K562 (cell line): ENCODE measurements around the gene AP2A2. TPM values are rescaled to one million over a fixed set of nuclear protein-coding genes. Genes with fewer than 3 reads are reported as not detected.

Experiments used
- ARID1B ChIP-seq: fragments of 450-650 bp; IDR thresholded peaks from 2 replicates; pipeline ENCODE4 v1.6.1; 2016; ENCODE audit warnings: antibody characterized with exemption, mild to moderate bottlenecking, inconsistent platforms
- CXXC5 ChIP-seq: fragments of 250-450 bp; sonication (Bioruptor Pico); IDR thresholded peaks from 2 replicates; pipeline ENCODE4 v1.8.0; 2022; ENCODE audit warnings: inconsistent platforms, mild to moderate bottlenecking, moderate library complexity
- L3MBTL2 ChIP-seq: fragments of 450-650 bp; IDR thresholded peaks from 2 replicates; pipeline ENCODE4 v1.6.1; 2016; ENCODE audit warnings: mild to moderate bottlenecking, moderate library complexity
- PHTF2 ChIP-seq: fragments of 250-450 bp; sonication (Bioruptor Pico); IDR thresholded peaks from 2 replicates; pipeline ENCODE4 v1.5.0; 2021; ENCODE audit warnings: mild to moderate bottlenecking
- SAFB ChIP-seq: fragments of 200-400 bp; formaldehyde crosslinking; IDR thresholded peaks from 2 replicates; pipeline ENCODE4 v1.6.1; 2017; ENCODE audit warnings: low read depth, low read length, borderline replicate concordance
- SIN3B ChIP-seq: fragments of 450-650 bp; IDR thresholded peaks from 2 replicates; pipeline ENCODE4 v1.6.1; 2017; ENCODE audit warnings: low read depth, mild to moderate bottlenecking, moderate library complexity
- STAT5B ChIP-seq: fragments of 250-450 bp; sonication (Bioruptor Pico); IDR thresholded peaks from 2 replicates; pipeline ENCODE4 v1.8.0; 2021; ENCODE audit warnings: mild to moderate bottlenecking, inconsistent platforms
- ZNF766 ChIP-seq: fragments of 200-800 bp; sonication (Bioruptor generic); conservative IDR thresholded peaks from 2 replicates; pipeline ENCODE4 v1.6.1; 2016; ENCODE audit warnings: missing genetic modification characterization, missing compliant biosample characterization
- polyA plus RNA-seq, 8 experiments: library from polyadenylated mRNA; depleted of rRNA in 4 of 8; stranded (reverse) in 5 of 8; unstranded in 3 of 8; fragments of >200 nt; fragmentation: Nextera tagmentation in 2 of 8; fragmentation: Illumina TruSeq in 1 of 8; extraction: Ambion mirVana in 2 of 8; extraction: Trizol in 1 of 8; gene quantifications; 2 replicates each; pipeline versions ENCODE4 v1.2.1 to v1.2.3, GENCODE V29; 2011 to 2014; ENCODE audit warnings: inconsistent platforms in 1 of 8, missing spikeins in 1 of 8
- total RNA-seq, 7 experiments: library from RNA; depleted of rRNA in 6 of 7; stranded (reverse); fragments of >200 nt in 6 of 7; fragmentation: Illumina TruSeq in 2 of 7; extraction: Trizol in 2 of 7; gene quantifications; 2 replicates each; pipeline versions ENCODE4 v1.2.1 to v1.2.3, GENCODE V29; 2011 to 2021; ENCODE audit warnings: low replicate concordance in 1 of 7
- TF ChIP-seq, protein P1 (sequence below): fragments of 450-650 bp; IDR thresholded peaks from 2 replicates; pipeline ENCODE4 v1.6.1; 2016; ENCODE audit warnings: mild to moderate bottlenecking, moderate library complexity
- TF ChIP-seq, protein P2 (sequence below): sonication (generic); formaldehyde crosslinking; IDR thresholded peaks from 2 replicates; pipeline ENCODE4 v1.9.0; 2022; ENCODE audit warnings: mild to moderate bottlenecking, missing genetic modification reagents
- TF ChIP-seq, protein P3 (sequence below), 2 experiments: fragments of 450-650 bp; conservative IDR thresholded peaks; 2 replicates each; pipeline ENCODE4 v1.6.1; 2017; ENCODE audit warnings: mild to moderate bottlenecking in 2 of 2, moderate library complexity in 2 of 2
- TF ChIP-seq, protein P4 (sequence below): fragments of 450-650 bp; IDR thresholded peaks from 2 replicates; pipeline ENCODE4 v1.6.1; 2016; ENCODE audit warnings: mild to moderate bottlenecking

Gene AP2A2
- total and polyA plus RNA-seq, 9 of the 15 experiments (the other 6 are each of a cell fraction or from before 2014, with no cell fraction given), result 0.69 to 41.7 (median 15.2) TPM

DNA sequence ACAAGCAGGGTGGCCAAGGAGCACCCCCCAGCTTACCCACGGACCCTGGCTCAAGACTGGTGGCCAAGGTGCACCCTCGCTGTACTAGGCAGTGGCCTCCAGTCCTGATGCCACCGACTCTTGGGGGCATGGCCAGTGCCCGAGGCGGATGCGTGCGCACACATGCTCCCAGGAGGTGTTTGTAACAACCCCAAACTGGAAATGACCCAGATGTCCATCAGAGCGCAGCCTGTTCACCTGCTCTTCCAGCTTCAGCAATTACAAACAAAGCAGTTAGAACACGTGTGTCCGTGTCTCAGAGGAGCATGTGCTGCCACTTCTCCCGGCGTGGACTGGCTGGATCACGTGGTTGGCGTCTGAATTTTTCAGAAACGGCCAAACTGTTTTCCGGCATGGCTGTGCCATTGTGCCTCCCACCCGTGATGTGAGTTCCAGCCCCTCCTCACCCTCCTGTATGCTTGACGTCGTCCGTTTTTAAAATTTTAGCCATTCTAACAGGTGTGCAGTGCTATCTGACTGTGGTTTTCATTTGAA is 118.0 kb downstream of the AP2A2 start (continued):
- TF ChIP-seq, protein P1, sequence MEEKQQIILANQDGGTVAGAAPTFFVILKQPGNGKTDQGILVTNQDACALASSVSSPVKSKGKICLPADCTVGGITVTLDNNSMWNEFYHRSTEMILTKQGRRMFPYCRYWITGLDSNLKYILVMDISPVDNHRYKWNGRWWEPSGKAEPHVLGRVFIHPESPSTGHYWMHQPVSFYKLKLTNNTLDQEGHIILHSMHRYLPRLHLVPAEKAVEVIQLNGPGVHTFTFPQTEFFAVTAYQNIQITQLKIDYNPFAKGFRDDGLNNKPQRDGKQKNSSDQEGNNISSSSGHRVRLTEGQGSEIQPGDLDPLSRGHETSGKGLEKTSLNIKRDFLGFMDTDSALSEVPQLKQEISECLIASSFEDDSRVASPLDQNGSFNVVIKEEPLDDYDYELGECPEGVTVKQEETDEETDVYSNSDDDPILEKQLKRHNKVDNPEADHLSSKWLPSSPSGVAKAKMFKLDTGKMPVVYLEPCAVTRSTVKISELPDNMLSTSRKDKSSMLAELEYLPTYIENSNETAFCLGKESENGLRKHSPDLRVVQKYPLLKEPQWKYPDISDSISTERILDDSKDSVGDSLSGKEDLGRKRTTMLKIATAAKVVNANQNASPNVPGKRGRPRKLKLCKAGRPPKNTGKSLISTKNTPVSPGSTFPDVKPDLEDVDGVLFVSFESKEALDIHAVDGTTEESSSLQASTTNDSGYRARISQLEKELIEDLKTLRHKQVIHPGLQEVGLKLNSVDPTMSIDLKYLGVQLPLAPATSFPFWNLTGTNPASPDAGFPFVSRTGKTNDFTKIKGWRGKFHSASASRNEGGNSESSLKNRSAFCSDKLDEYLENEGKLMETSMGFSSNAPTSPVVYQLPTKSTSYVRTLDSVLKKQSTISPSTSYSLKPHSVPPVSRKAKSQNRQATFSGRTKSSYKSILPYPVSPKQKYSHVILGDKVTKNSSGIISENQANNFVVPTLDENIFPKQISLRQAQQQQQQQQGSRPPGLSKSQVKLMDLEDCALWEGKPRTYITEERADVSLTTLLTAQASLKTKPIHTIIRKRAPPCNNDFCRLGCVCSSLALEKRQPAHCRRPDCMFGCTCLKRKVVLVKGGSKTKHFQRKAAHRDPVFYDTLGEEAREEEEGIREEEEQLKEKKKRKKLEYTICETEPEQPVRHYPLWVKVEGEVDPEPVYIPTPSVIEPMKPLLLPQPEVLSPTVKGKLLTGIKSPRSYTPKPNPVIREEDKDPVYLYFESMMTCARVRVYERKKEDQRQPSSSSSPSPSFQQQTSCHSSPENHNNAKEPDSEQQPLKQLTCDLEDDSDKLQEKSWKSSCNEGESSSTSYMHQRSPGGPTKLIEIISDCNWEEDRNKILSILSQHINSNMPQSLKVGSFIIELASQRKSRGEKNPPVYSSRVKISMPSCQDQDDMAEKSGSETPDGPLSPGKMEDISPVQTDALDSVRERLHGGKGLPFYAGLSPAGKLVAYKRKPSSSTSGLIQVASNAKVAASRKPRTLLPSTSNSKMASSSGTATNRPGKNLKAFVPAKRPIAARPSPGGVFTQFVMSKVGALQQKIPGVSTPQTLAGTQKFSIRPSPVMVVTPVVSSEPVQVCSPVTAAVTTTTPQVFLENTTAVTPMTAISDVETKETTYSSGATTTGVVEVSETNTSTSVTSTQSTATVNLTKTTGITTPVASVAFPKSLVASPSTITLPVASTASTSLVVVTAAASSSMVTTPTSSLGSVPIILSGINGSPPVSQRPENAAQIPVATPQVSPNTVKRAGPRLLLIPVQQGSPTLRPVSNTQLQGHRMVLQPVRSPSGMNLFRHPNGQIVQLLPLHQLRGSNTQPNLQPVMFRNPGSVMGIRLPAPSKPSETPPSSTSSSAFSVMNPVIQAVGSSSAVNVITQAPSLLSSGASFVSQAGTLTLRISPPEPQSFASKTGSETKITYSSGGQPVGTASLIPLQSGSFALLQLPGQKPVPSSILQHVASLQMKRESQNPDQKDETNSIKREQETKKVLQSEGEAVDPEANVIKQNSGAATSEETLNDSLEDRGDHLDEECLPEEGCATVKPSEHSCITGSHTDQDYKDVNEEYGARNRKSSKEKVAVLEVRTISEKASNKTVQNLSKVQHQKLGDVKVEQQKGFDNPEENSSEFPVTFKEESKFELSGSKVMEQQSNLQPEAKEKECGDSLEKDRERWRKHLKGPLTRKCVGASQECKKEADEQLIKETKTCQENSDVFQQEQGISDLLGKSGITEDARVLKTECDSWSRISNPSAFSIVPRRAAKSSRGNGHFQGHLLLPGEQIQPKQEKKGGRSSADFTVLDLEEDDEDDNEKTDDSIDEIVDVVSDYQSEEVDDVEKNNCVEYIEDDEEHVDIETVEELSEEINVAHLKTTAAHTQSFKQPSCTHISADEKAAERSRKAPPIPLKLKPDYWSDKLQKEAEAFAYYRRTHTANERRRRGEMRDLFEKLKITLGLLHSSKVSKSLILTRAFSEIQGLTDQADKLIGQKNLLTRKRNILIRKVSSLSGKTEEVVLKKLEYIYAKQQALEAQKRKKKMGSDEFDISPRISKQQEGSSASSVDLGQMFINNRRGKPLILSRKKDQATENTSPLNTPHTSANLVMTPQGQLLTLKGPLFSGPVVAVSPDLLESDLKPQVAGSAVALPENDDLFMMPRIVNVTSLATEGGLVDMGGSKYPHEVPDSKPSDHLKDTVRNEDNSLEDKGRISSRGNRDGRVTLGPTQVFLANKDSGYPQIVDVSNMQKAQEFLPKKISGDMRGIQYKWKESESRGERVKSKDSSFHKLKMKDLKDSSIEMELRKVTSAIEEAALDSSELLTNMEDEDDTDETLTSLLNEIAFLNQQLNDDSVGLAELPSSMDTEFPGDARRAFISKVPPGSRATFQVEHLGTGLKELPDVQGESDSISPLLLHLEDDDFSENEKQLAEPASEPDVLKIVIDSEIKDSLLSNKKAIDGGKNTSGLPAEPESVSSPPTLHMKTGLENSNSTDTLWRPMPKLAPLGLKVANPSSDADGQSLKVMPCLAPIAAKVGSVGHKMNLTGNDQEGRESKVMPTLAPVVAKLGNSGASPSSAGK, result peak; percentile 32; the same call in 1 of the 2 replicates
- TF ChIP-seq PHTF2 (CRISPR knock-in tag) (no peak), SAFB (0 out of 2 replicates have a peak, but pooled peaks have one; percentile 15), STAT5B (CRISPR knock-in tag) (no peak), L3MBTL2 (peak; percentile 55), SIN3B (no peak), CXXC5 (CRISPR knock-in tag) (no peak), ARID1B (no peak), ZNF766 (no peak)
- TF ChIP-seq, protein P2, sequence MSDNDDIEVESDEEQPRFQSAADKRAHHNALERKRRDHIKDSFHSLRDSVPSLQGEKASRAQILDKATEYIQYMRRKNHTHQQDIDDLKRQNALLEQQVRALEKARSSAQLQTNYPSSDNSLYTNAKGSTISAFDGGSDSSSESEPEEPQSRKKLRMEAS (CRISPR knock-in tag), result peak; percentile 75
- TF ChIP-seq, protein P3, sequence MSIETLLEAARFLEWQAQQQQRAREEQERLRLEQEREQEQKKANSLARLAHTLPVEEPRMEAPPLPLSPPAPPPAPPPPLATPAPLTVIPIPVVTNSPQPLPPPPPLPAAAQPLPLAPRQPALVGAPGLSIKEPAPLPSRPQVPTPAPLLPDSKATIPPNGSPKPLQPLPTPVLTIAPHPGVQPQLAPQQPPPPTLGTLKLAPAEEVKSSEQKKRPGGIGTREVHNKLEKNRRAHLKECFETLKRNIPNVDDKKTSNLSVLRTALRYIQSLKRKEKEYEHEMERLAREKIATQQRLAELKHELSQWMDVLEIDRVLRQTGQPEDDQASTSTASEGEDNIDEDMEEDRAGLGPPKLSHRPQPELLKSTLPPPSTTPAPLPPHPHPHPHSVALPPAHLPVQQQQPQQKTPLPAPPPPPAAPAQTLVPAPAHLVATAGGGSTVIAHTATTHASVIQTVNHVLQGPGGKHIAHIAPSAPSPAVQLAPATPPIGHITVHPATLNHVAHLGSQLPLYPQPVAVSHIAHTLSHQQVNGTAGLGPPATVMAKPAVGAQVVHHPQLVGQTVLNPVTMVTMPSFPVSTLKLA (conservative IDR thresholded peaks at IDR 0.05), result 0 out of 4 replicates have a peak, but pooled peaks of 1 of the 2 experiments have one; percentile 21
- TF ChIP-seq, protein P4, sequence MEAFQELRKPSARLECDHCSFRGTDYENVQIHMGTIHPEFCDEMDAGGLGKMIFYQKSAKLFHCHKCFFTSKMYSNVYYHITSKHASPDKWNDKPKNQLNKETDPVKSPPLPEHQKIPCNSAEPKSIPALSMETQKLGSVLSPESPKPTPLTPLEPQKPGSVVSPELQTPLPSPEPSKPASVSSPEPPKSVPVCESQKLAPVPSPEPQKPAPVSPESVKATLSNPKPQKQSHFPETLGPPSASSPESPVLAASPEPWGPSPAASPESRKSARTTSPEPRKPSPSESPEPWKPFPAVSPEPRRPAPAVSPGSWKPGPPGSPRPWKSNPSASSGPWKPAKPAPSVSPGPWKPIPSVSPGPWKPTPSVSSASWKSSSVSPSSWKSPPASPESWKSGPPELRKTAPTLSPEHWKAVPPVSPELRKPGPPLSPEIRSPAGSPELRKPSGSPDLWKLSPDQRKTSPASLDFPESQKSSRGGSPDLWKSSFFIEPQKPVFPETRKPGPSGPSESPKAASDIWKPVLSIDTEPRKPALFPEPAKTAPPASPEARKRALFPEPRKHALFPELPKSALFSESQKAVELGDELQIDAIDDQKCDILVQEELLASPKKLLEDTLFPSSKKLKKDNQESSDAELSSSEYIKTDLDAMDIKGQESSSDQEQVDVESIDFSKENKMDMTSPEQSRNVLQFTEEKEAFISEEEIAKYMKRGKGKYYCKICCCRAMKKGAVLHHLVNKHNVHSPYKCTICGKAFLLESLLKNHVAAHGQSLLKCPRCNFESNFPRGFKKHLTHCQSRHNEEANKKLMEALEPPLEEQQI, result no peak
